A673 (cell line): ENCODE measurements around the gene IPO13.

Source experiments
- EZH2 ChIP-seq: fragments of 200-600 bp; sonication (generic); IDR thresholded peaks from 2 replicates; pipeline ENCODE4 v1.6.1; 2017; ENCODE audit warnings: borderline replicate concordance, low read depth, mild to moderate bottlenecking, mixed read lengths, antibody characterized with exemption, low read length; ENCODE audit not compliant: poor library complexity, severe bottlenecking
- TF ChIP-seq, protein P1 (sequence below): fragments of 300-800, 200-600 bp; sonication (generic); conservative IDR thresholded peaks from 2 replicates; pipeline ENCODE4 v1.5.1; 2017; ENCODE audit warnings: low read depth, mild to moderate bottlenecking, antibody characterized with exemption, low read length, moderate library complexity, mixed read lengths

DNA sequence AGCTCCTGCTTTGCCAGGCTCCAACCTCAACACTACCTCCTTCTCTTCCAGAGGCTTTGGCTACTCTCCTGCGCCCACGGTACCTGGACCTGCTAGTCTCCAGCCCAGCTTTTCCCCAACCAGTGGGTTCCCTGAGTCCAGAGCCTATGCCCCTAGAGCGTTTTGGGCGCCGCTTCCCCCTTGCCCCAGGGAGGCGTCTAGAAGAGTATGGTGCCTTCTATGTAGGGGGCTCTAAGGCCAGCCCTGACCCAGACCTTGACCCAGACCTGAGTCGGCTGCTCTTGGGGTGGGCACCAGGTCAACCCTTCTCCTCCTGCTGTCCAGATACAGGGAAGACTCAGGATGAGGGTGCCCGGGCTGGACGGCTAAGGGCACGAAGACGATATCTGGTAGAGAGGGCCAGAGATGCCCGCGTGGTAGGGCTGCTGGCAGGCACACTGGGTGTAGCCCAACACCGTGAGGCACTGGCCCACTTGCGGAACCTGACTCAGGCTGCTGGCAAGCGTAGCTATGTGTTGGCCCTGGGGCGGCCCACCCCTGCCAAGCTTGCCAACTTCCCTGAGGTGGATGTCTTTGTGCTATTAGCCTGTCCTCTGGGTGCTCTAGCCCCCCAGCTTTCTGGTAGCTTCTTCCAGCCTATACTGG, 24.7 kb downstream of the IPO13 start:
- TF ChIP-seq, protein P1, sequence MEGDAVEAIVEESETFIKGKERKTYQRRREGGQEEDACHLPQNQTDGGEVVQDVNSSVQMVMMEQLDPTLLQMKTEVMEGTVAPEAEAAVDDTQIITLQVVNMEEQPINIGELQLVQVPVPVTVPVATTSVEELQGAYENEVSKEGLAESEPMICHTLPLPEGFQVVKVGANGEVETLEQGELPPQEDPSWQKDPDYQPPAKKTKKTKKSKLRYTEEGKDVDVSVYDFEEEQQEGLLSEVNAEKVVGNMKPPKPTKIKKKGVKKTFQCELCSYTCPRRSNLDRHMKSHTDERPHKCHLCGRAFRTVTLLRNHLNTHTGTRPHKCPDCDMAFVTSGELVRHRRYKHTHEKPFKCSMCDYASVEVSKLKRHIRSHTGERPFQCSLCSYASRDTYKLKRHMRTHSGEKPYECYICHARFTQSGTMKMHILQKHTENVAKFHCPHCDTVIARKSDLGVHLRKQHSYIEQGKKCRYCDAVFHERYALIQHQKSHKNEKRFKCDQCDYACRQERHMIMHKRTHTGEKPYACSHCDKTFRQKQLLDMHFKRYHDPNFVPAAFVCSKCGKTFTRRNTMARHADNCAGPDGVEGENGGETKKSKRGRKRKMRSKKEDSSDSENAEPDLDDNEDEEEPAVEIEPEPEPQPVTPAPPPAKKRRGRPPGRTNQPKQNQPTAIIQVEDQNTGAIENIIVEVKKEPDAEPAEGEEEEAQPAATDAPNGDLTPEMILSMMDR: no peak
- no peak for TF ChIP-seq EZH2
